Measurements from ENCODE around the gene PACS2.
"Not testable (repeated sequence)": the region's sequence is repeated elsewhere in the genome, so short reads cannot be mapped to it uniquely, and the experiment has no call there.

Gene PACS2

DNA sequence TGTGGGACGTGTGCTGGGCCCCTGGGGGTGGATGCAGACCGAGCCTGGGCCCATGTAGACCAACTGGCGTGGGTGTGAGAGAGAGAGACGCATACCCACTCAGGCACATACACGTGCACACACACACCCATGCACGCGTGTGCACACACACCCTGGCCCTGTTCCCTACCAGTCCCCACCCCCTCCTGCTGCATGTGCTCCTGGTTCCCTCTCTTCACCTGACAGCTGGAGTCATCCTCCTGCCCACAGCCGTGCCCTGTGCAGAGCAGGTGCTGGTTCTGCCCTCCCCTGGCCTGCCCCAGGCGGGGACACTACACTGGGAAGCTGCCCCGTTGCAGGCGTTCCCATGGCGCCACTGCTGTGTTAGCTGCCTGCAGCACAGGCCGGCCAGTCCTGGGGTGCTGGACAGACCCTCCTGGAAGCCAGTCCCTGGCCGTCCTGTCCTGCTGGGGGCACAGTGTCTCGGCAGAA is 18.5 kb downstream of the PACS2 start:
- DNase-seq (ENCODE audit: low read depth in 2 of 2): no peak

DNA sequence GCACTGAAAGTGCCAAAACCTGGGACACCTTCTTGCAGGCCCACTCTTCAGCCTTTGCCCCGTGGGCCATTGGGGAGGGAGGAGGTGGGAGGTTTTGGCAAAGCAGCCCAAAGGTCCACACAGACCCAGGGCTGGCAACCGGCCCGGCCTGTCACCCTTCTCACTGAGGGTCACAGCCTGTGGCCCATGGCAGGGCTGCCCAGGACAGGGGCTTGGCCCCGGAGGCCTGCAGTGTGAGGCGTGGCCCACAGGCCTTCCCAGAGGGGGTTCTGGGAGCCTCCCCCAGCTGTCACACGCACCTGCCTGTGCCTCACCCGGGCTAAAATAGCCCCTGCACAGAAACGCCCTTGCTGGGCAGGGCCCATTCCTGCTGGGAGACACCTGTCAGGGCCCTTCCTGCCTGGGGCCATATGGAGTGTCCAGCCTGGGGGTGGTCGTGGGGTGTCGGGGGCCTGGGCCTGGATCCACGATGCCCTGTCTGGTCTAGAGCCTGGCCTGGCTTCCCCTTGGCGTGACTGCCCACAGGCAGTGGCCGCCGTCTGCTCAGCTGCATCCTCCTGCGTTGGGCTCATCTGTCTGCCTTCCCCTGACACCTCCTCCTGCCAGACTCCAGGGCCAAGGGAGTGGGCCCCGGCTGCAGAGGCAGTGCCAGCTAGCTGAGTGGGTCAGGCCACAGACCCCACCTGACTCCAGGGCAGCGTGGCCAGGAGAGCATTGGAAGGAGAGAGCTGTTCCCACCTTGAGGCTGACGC is 19.2 kb downstream of the PACS2 start:
- DNase-seq (ENCODE audit: low read depth in 2 of 2): no peak

DNA sequence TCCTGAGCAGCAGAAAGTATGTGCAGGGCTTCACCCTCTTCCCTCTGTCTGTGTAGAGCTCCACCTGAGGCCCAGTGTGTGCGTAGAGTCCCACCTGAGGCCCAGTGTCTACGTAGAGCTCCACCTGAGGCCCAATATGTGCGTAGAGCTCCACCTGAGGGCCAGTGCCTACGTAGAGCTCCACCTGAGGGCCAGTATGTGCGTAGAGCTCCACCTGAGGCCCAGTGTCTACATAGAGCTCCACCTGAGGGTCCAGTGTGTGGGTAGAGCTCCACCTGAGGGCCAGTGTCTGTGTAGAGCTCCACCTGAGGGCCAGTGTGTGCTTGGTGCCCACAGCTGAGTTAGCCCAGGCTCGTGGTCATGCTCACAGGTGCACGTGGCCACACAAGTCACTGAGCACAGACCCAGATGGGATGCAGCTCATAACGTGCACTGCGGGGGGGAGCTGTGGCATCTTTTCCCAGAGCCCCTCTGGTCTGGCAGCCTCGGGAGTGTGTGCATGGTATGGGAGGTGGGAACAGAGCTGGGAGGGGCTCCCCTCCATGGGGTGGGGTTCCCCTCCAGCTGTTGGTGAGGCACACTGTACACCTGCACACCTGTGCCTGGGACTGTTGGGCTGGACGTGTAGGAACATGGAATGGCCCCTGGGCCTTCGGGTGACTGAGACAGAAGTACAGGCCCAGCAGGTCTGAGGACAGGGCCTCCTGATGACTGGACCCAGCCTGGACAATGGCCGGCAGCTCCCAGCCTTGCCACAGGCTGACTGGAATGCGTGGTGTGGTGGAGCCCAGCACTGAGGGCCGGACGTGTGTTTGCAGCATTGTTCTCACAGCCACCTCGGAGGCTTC is 20.1 kb downstream of the PACS2 start:
- DNase-seq (ENCODE audit: low read depth in 2 of 2): no peak

DNA sequence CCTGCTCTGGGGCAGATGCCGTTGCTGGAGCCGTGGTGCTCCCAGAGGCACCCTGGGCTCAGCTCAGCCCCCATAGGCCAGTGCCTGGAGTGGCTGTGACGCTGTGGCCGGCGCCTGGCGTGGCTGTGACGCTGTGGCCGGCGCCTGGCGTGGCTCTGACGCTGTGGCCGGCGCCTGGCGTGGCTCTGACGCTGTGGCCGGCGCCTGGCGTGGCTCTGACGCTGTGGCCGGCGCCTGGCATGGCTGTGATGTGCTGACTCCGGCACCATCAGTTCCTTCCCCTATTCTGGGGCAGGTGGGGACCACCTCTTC is 20.6 kb downstream of the PACS2 start:
- not testable (repeated sequence) for DNase-seq (ENCODE audit: low read depth in 2 of 2)

DNA sequence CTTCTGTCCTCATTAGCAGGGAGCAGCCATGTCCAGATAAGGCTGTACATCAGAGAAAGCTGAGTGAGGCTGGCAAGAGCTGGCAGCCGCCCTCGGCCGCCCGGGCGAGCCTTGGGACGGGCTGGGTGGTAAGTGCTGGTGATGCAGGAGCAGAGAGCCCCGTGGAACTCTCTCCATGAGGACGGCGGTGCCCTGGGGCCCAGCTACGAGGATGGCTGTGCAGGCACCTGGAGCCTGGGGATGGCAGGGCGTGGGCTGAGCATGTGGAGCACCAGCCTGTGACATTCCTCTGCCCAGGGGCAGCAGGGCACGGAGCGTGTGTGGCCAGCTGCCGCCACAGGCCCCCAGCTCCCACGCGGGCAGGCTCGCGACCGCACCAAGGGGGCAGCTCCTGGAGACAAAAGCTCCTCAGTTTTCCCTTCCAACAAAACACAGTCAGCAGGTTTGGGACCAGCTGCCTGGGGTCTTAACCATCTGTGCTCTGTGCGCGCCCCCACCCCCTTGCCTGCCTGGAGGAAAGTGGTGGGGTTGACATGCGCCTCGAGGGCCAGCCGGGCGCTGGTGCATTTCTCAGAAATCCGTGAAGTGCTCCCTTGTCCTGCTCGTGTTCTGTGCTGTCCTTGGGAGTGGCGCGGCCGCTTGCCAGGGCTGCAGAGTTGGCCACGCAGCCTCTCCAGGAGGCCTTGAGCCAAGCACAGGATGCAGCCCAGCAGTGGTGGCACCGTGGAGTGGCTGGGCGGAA is 21.4 kb downstream of the PACS2 start:
- DNase-seq (ENCODE audit: low read depth in 2 of 2): no peak

DNA sequence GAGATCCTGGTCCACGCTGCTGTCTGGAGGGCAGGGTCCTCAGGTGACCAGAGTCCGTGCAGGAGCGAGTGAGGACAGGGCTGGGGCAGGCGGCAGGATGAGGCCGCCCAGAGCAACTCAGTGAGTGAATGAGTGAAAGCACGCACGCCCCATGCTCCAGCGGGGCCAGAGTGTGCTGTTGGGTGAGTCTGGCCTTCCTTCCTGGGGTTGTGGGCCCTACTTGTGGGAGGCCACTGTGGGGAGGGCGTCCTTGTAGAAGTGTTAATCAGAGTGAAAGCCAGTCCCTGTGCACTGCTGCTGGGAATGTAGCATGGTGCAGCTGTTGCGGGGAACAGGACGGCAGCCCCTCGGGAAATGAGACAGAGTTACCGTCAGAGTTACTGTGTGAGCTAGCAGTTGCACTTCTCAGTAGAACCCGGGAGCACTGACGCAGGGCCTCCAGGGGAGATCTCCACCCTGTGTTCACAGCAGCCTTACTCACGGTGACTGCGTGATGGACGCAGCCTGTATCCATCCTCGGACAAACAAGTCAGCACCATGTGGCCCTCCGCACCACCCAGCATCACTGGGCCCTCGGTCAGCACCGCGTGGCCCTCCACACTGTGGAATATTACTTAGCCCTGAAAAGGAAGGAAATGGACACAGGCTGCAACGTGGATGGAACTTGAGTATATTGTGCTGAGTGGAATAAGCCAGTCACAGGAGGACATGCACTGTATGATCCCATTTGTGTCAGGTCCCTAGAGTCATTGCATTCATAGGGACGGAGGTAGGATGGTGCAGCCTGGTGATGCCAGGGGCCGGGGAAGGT is 22.1 kb downstream of the PACS2 start:
- no peak for DNase-seq (ENCODE audit: low read depth in 2 of 2)

DNA sequence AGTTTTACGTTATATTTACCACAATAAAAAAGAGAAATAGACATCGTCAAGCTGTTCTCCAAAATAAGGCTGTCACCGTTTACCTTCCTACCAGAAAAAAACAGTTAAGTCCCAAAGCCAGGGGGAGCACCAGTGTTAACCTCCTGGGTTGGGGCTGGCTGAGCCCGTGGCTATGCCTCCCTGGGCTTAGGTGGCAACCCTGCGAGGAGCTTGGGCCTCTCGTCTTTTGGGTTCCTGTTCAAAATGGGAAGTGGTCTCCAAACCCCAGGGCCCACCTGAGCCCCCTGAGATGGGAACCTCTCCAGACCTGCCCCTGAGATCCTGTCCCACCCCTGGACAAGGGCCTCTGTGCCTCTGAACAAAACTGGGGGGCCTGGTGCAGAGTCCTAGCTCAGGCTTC is 22.9 kb downstream of the PACS2 start:
- no peak for DNase-seq (ENCODE audit: low read depth in 2 of 2)

DNA sequence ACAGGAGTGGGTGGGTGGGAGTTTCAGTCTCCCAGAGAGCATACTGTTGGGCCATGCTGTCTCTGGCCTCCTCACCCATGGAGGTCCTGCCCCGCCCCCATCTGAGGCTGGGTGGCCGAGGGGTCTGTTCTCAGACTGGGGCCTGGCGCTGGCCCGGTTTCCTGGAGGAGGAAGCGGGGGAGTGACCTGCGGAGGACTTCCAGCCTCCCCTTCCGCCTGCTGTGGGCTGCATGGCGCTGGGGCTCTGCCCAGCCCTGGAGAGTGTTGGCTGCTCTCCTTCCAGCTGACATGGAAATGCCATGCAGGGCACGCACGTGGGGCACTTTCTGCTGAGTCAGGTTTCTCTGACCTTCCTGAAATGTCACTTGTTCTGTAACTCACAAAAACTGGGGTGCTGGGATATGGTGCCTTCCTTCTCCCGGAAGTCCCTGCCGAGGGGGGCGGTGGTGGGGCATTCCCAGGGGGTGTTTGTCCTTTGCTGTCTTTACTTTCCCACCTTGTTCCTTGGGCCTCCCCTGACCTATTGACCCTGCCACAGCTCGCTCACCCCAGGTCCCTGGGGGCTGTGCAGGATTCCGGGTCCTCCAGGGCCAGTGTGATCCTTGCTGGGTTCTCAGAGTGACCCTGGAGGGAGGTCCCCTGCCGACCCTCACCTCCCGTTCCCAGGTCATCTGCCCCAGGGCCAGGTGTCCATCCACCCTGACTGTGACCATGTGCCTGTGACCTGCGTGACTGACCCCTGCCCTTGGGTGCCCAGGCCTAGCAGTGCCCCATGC is 23.6 kb downstream of the PACS2 start:
- DNase-seq (ENCODE audit: low read depth in 2 of 2): no peak

DNA sequence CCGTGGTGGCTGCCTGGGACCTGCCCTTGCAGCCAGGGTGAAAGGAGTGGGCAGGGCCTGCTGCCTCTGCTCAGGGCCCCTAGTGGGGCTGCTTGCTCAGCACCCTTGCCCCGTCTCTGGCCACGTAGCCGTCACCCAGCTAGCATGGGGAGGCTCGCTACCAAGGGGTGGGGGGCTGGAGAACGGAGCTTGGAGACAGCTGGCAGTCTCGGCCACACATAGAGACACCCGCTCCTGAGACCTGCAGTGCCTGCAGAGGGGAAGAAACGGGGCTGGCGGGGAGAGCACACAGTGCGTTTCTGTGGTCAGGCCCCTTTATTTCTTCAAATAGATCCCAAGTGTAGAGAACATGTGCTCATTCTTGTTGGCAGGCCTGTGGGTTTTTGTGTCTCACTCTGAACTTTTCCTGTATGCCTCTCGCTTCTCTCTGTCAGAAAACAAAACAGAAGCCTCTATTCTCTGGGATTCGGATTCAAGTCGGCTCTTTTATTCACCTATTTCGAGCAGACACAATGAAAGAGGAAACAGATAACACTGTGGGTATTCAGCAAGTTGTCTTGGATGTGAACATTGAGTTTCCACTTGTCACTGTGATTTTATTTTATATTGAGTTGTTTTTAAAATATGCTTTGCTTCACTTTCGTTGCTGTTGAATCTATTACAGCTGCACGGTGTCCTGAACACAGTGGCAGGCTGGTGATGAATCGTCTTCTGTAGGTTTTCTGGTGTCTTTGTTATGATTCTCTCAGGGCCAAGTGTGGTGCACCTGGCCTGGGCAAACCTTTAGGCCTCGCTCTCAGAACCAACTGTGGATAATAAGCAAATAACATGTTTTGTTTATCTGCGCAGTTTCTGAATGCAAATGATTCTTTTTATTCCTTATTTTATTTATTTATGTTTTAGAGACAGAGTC is 26.5 kb downstream of the PACS2 start:
- DNase-seq (ENCODE audit: low read depth in 2 of 2): no peak

DNA sequence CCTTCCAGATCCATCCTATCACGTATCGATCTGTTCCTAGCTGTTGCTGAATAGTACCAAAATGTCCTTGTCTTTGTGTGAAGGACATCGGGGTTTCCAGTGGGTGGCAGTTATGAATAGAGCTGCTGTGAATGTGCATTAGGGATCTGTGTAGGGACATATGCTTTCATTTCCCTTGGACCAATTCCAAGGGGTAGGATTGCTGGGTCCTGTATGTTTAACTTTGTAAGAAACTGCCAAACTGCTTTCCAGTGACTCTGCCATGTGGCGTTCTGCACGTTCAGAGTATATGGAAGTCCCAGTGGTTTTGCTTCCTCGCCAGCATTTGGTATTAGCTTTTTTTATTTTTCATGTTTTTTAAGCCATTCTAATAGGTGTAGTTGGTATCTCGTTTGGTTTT is 28.6 kb downstream of the PACS2 start:
- DNase-seq (ENCODE audit: low read depth in 2 of 2): no peak

DNA sequence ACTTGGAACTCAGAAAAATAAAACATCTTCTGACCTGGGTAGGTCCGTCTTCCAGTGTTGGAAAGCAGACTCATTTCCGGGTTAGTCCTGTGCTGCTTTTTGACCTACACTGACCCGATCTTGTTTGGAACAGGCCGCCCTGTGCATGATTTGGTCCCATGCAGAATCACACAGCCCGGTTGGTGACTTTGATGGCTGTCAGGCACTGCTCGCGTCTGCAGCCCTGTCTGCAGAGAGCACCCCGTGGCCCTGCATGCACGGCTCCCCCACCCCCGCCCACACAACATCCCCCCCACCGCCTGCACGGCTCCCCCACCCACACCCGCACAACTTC is 31.6 kb downstream of the PACS2 start:
- no peak for DNase-seq (ENCODE audit: low read depth in 2 of 2)

DNA sequence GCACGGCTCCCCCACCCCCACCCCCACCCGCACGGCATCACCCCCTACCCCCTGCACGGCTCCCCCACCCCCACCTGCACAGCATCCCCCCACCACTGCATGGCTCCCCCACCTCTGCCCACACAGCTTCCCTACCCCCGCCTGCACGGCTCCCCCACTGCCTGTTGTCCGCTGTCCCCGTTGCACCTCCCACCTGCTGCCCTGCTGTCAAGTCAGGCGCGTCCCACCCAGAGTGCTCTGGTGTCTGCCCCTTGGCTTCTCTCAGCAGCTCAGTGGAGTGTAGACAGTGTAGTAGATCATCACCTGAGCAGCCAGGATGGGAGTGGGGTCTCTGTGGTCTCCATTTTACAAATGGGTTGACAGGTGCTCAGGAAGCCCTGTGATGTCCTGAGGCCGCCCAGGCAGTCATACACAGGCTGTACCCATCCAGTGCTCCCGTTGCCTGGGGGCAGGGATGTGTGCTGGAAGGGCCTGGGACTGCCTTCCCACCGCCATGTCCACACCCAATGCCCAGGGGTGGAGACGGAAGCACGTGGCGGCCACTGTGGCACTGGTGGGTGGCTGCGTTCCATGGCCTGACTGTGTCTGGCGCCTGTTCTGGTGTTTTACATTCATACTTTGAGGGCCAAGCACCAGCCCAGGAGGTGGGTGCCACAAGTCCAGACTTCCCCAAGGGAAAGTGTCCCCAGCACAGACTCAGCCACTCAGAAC is 32.5 kb downstream of the PACS2 start:
- no peak for DNase-seq (ENCODE audit: low read depth in 2 of 2)

DNA sequence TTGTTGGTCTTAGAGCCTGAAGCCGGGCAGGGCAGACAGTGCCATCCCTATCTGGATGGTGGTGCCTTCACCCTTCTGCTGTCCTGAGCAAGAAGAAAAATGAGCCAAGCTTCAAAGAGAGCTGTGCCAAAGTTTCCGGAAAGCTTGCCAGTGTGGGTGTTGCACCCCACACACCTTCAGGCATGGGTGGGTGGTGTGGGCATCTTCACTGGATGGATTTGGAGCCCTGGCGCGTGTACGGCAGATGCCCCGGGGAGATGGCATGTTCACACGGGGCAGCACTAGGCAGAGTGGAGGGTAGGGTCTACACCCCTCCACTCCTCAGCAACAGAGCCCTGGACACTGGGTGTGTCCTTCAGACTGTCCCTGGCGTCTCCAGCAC is 33.0 kb downstream of the PACS2 start:
- no peak for DNase-seq (ENCODE audit: low read depth in 2 of 2)

DNA sequence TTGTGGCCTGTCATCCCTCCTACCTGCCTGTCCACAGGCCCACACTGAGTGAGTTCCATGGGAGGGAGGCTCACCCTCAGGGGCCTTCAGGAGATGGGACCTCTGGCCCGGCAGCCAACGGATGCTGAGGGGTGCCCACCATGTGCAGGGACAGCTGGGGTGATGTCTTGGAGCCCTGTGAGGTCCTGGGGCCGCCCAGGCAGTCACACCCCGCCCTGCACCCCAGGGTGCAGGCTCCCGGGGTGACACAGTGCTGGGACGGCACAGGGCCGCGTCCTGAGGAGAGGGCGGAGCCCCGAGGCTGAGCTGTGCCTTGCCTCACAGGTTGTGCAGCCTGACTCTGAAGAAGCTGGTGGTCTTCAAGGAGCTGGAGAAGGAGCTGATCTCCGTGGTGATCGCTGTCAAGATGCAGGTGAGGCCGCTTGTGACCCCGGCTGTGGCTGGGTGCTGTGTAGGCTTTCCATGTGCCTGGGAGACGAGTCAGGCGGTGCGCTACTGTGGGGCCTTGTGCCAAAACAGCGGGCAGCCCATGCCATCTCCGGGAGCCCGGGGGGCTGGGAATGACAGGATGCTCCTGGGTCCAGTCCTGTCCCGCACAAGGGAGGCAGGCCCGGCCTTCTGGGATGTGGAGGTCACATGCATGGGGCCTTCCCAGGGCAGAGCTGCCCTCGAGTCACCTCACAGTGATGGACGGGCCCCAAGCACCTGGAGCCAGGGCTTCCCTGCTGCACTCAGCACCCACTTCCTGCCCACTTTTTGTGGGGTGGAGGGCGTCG is 33.8 kb downstream of the PACS2 start:
- no peak for DNase-seq (ENCODE audit: low read depth in 2 of 2)

DNA sequence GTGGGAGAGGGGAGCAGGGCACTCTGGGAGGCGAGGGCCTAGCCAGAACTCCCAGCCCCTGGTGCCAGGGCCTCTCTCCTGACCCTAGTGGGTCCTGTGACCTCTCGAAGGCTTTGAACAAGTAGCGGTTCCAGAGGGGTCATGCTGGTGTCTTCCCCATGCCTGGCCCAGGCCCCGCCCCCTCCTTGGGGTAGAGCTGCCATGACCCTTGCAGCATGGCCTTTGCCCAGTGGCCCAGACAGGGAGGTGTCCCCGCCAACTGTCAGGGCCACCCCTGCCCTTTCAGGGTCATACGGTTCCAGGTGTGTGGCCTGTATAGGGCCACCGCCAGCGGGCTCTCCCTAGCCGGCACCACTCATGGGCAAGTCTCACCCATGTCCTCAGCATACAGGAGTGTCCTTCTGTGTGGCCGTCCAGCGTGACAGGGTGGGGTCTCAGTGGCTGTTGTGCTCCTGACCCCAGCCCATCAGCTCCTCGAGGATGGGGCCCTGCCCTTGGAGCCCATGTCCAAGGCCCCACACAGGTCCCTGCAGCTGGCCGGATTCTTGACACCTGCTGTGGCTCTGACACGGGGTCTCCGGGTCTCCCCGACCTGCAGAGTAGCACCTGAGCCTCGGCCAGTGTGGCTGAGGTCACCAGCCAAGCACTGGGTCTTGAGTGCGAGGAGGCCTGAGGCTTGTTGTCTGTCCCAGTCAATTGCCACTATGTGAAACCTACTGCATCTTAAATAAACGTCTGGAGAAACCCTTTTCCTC is 34.6 kb downstream of the PACS2 start:
- DNase-seq (ENCODE audit: low read depth in 2 of 2): no peak

DNA sequence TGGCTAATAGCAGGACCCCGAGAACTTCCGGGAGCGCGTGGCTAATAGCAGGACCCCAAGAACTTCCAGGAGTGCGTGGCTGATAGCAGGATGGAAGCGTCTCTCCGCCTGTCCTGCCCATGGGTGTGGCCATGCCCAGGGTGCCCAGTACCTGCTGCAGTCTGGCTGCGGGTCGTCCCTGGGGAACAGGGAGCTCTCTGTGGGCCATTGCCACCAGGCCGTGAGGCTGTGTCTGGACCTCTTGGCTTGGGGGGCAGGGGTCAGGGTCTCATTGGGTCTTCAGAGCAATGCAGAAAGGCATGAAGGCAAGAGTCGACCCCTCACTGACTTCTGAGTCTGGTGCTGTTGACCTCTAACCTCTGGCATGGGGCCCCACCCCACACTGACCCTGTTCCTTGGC is 35.4 kb downstream of the PACS2 start:
- DNase-seq (ENCODE audit: low read depth in 2 of 2): no peak

DNA sequence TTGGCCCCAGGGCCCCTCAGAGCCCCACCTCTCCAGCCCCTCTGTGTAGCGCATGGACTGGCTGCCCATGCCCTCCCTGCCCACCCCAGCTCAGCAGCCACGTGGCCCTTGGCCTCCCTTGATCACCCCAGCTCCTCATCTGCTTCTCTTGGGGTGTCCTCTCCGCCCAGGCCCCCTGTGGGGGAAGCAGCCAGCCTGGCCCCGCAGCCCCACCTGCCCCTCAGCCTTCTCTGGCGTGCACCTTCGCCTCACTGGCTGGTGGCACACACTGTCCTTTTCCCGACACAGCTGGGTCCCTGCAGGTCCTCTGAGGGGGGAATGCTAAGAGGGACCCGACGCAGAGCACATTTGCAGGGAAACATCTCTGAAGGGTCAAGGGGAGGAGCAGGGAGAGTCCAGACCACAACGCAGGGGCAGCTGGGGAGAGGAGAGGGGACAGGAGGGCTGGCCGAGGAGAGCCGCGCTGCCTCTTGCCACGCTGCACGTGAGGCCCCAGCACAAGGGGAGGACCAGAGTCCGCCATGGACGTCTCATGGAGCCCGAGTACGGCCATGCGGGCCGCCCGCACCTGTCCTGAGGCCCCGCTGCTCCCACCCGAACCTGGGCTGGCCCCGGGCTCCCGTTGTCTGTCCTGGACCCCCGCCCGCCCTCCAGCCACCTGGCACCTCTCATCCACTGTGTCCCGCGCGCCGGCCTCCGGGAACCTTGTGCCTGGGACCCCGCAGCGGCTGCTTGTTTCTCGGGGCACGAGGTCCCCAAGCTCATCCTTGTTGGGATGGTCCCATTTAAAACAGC is 36.1 kb downstream of the PACS2 start:
- no peak for DNase-seq (ENCODE audit: low read depth in 2 of 2)
